Keratinocyte (primary cell): Measurements from ENCODE around the gene ETDA. TPM values are rescaled to one million over a fixed set of nuclear protein-coding genes. Genes with fewer than 3 reads are reported as not detected.

Source experiments
- DNase-seq: peaks from one replicate; pipeline ENCODE4 v3.0.0-alpha.2; 2011; ENCODE audit warnings: low read depth, missing footprints, low spot score
- FAIRE-seq: peaks from 2 replicates; lab custom pipeline; 2011; peaks lifted over from hg19 to GRCh38; lab: Jason Lieb, UNC
- H2AFZ ChIP-seq: 2 replicates; pipeline ENCODE4 v1.6.0; 2012; ENCODE audit warnings: low read length, control low read depth, inconsistent platforms; ENCODE audit not compliant: control insufficient read depth
- H3K27ac ChIP-seq: 2 replicates; pipeline ENCODE4 v1.5.1; 2011; ENCODE audit warnings: low read length; ENCODE audit not compliant: control insufficient read depth, insufficient read depth
- H3K27me3 ChIP-seq: 3 replicates; pipeline ENCODE4 v1.6.0; 2011; ENCODE audit warnings: low read length; ENCODE audit not compliant: control insufficient read depth, insufficient read depth; ENCODE audit errors: extremely low read depth
- H3K36me3 ChIP-seq, 2 experiments: 2 replicates in 1 of 2; 3 replicates in 1 of 2; pipeline ENCODE4 v1.5.1; 2011; ENCODE audit warnings: low read length in 2 of 2, mild to moderate bottlenecking in 1 of 2; ENCODE audit not compliant: control insufficient read depth in 2 of 2, insufficient read depth in 2 of 2; ENCODE audit errors: extremely low read depth in 1 of 2
- H3K4me1 ChIP-seq: 3 replicates; pipeline ENCODE4 v1.5.1; 2011; ENCODE audit warnings: low read length; ENCODE audit not compliant: control insufficient read depth, insufficient read depth; ENCODE audit errors: extremely low read depth
- H3K4me2 ChIP-seq: 3 replicates; pipeline ENCODE4 v1.6.0; 2011; ENCODE audit warnings: low read depth, low read length; ENCODE audit not compliant: control insufficient read depth, insufficient read depth; ENCODE audit errors: extremely low read depth
- H3K4me3 ChIP-seq, 3 experiments: fragments of 200-600 bp in 1 of 3; sonication (generic) in 1 of 3; 2 replicates in 2 of 3; 3 replicates in 1 of 3; pipeline ENCODE4 v1.5.1; 2011 to 2016; ENCODE audit warnings: low read length in 3 of 3, mild to moderate bottlenecking in 3 of 3, control low read depth in 2 of 3, inconsistent platforms in 1 of 3, low read depth in 1 of 3, mixed read lengths in 1 of 3, mixed run types in 1 of 3, moderate library complexity in 1 of 3; ENCODE audit not compliant: control insufficient read depth in 2 of 3, insufficient read depth in 2 of 3; ENCODE audit errors: extremely low read depth in 1 of 3
- H3K79me2 ChIP-seq: 2 replicates; pipeline ENCODE4 v1.6.0; 2012; ENCODE audit warnings: low read length; ENCODE audit not compliant: control insufficient read depth, insufficient read depth
- H3K9ac ChIP-seq: 3 replicates; pipeline ENCODE4 v1.6.0; 2011; ENCODE audit warnings: low read length; ENCODE audit not compliant: control insufficient read depth, insufficient read depth; ENCODE audit errors: extremely low read depth
- H3K9me1 ChIP-seq: 3 replicates; pipeline ENCODE4 v1.6.0; 2011; ENCODE audit warnings: low read length; ENCODE audit not compliant: control insufficient read depth, insufficient read depth; ENCODE audit errors: extremely low read depth
- H3K9me3 ChIP-seq: 2 replicates; pipeline ENCODE4 v1.5.1; 2012; ENCODE audit warnings: low read depth, low read length; ENCODE audit not compliant: control insufficient read depth
- H4K20me1 ChIP-seq: 3 replicates; pipeline ENCODE4 v1.6.0; 2011; ENCODE audit warnings: low read length; ENCODE audit not compliant: control insufficient read depth, insufficient read depth; ENCODE audit errors: extremely low read depth
- CTCF ChIP-seq, 3 experiments: IDR thresholded peaks in 1 of 3; conservative IDR thresholded peaks in 1 of 3; optimal IDR thresholded peaks in 1 of 3; 2 replicates in 2 of 3; 3 replicates in 1 of 3; pipeline versions ENCODE3 to v1.5.1; 2011; ENCODE audit warnings: low read length in 3 of 3, mild to moderate bottlenecking in 3 of 3, moderate library complexity in 2 of 3, control low read depth in 1 of 3, inconsistent platforms in 1 of 3; ENCODE audit not compliant: insufficient read depth in 2 of 3; ENCODE audit errors: extremely low read depth in 1 of 3
- EZH2 ChIP-seq: IDR thresholded peaks from one replicate; pipeline ENCODE4 v1.6.1; 2012; ENCODE audit warnings: inconsistent platforms, mild to moderate bottlenecking, low read length, moderate library complexity
- dilution Hi-C: fragments of 300-500 bp; cut with MboI; formaldehyde crosslinking; loops from one replicate; pipeline ENCODE4 v1.7.0; 2020; ENCODE audit warnings: low sequenced_read_pairs; ENCODE audit not compliant: extremely low pct_ligation_motif_present
- polyA plus RNA-seq, 5 experiments: library from polyadenylated mRNA; depleted of rRNA in 3 of 5; stranded (reverse) in 3 of 5; stranded (forward) in 1 of 5; unstranded in 1 of 5; fragments of >200 nt; gene quantifications; 1 replicate in 1 of 5; 2 replicates in 3 of 5; 3 replicates in 1 of 5; pipeline versions ENCODE4 v1.2.1 to v1.2.3, GENCODE V29; 2011 to 2012; ENCODE audit warnings: missing spikeins in 2 of 5, low read depth in 1 of 5, low replicate concordance in 1 of 5

Gene ETDA
- polyA plus RNA-seq, 1 donor (not counting 4 experiments of a cell fraction or from before 2014, with no cell fraction given), result not detected

DNA sequence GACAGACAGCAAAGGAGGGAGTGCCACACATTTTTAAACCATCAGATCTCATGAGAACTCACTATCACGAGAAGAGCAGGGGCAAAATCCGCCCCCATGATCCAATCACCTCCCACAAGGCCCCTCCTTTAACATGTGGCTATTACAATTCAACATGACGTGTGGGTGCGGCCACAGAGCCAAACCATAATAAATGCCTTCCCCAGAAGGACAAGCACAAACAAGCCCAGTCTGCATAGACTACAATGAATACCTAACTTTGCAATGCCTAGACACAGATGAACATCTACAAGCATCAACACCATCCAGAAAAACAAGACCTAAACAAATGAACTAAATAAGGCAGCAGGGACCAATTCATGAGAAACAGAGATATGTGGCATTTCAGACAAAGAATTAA is 12.3 kb downstream of the ETDA start:
- H3K4me3 ChIP-seq, result no peak overlapping the region
- H3K79me2 ChIP-seq, result no peaks in the 10 kb centered on the region
- H3K36me3 ChIP-seq, result no peaks in the 10 kb centered on the region
- no peak for TF ChIP-seq CTCF (optimal IDR thresholded peaks at IDR 0.05 in 1 of 3, IDR thresholded peaks at IDR 0.05 in 1 of 3, conservative IDR thresholded peaks at IDR 0.05 in 1 of 3; ENCODE audit: extremely low read depth in 1 of 3, insufficient read depth in 2 of 3, low read length in 3 of 3)
- FAIRE-seq (peak; percentile 51), DNase-seq (peak; percentile 23)
- no peak overlapping the region for H3K4me2 ChIP-seq
- no peaks in the 10 kb centered on the region for H4K20me1 ChIP-seq
- H3K27me3 ChIP-seq, result no peaks in the 10 kb centered on the region
- peaks cover 4% of the 10 kb centered on the region for H3K4me1 ChIP-seq
- H3K27ac ChIP-seq, result no peak overlapping the region
- dilution Hi-C loops, result no loop called here
- no peaks in the 10 kb centered on the region for H3K9me1 ChIP-seq
- H3K9ac ChIP-seq, result no peak overlapping the region
- no peaks in the 10 kb centered on the region for H3K9me3 ChIP-seq
- peak overlapping the region; percentile 52 for H2AFZ ChIP-seq

DNA sequence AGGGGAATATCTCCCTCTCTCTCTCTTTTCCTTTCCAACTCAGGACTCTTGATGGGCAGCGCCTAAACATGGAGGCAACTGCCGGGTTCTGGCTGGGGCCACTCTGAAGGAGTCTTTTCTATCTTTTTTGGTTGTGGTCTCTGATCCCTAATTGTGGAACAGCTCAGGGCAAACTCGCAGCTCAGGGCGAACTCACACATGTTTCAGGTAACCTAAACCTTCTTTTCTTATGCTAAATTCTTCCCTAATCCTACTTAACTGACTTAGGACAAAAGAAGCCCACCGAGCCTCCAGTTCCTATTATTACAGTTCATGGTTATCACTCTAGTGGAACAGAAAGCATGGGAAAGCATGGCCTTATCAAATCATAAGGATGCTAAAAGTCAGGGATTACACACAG is 21.3 kb downstream of the ETDA start:
- no peaks in the 10 kb centered on the region for H3K9me1 ChIP-seq
- no peak overlapping the region for H3K4me2 ChIP-seq
- no peaks in the 10 kb centered on the region for H3K36me3 ChIP-seq
- FAIRE-seq (no peak), DNase-seq (no peak)
- no peaks in the 10 kb centered on the region for H3K4me1 ChIP-seq
- no peak for TF ChIP-seq CTCF (optimal IDR thresholded peaks at IDR 0.05 in 1 of 3, IDR thresholded peaks at IDR 0.05 in 1 of 3, conservative IDR thresholded peaks at IDR 0.05 in 1 of 3; ENCODE audit: extremely low read depth in 1 of 3, insufficient read depth in 2 of 3, low read length in 3 of 3)
- TF ChIP-seq EZH2, result no peak
- H3K9ac ChIP-seq, result no peak overlapping the region
- no peak overlapping the region for H3K27ac ChIP-seq
- H3K27me3 ChIP-seq, result no peaks in the 10 kb centered on the region
- H3K79me2 ChIP-seq, result no peaks in the 10 kb centered on the region
- dilution Hi-C loops, result no loop called here
- H4K20me1 ChIP-seq, result no peaks in the 10 kb centered on the region
- no peaks in the 10 kb centered on the region for H3K9me3 ChIP-seq
- H3K4me3 ChIP-seq, result no peak overlapping the region
- no peak overlapping the region for H2AFZ ChIP-seq
